H1 (cell line): Measurements from ENCODE around the gene E2F8.

Source experiments
- EZH2 ChIP-seq: fragments of 200-600 bp; sonication (generic); IDR thresholded peaks from 2 replicates; pipeline ENCODE4 v1.7.1; 2012; ENCODE audit warnings: low read depth, mild to moderate bottlenecking, moderate library complexity, low read length, inconsistent platforms; ENCODE audit not compliant: severe bottlenecking
- KDM5A ChIP-seq: fragments of 200-600 bp; IDR thresholded peaks from 2 replicates; pipeline ENCODE4 v1.7.1; 2012; ENCODE audit warnings: mild to moderate bottlenecking, low read length, inconsistent platforms, mixed read lengths
- RBBP5 ChIP-seq: IDR thresholded peaks from 2 replicates; pipeline ENCODE4 v1.7.1; 2012; ENCODE audit warnings: low read depth, mild to moderate bottlenecking, inconsistent platforms, low read length, moderate library complexity, borderline replicate concordance
- SP1 ChIP-seq: IDR thresholded peaks from 2 replicates; pipeline ENCODE4 v1.6.1; 2011; ENCODE audit warnings: low read depth, low read length
- TAF1 ChIP-seq: IDR thresholded peaks from 2 replicates; pipeline ENCODE4 v1.6.1; 2011; ENCODE audit warnings: mild to moderate bottlenecking, low read depth, low read length
- TF ChIP-seq, protein P1 (sequence below), 3 experiments: IDR thresholded peaks; 1 replicate in 2 of 3; 2 replicates in 1 of 3; pipeline versions ENCODE4 v1.5.1 to v1.6.1; 2011; ENCODE audit warnings: low read length in 3 of 3, mild to moderate bottlenecking in 3 of 3, inconsistent platforms in 2 of 3, low read depth in 1 of 3, moderate library complexity in 1 of 3; ENCODE audit not compliant: insufficient read depth in 1 of 3; ENCODE audit errors: control extremely low read depth in 1 of 3

DNA sequence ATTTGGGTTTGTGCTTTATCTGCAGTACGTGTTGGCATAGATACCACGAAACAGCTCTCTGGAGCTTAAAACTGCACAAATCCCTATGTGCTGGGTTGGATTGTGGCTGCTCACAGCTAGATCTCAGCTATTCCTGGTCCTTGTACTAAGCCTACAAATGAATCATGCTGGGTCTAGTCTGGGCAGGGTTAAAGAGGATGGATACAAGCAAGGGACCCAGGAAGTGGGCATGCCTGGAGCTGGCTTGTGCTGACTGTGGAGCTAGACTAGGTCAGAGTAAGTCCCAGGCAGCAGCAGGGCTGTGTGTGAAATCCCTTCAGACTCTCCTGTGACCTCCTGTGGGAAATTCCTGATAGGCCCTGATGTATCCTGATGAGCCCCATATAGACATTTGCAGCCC is 3.9 kb upstream of the E2F8 start:
- no peak for TF ChIP-seq KDM5A
- no peak for TF ChIP-seq EZH2
- no peak for TF ChIP-seq TAF1
- TF ChIP-seq, protein P1, sequence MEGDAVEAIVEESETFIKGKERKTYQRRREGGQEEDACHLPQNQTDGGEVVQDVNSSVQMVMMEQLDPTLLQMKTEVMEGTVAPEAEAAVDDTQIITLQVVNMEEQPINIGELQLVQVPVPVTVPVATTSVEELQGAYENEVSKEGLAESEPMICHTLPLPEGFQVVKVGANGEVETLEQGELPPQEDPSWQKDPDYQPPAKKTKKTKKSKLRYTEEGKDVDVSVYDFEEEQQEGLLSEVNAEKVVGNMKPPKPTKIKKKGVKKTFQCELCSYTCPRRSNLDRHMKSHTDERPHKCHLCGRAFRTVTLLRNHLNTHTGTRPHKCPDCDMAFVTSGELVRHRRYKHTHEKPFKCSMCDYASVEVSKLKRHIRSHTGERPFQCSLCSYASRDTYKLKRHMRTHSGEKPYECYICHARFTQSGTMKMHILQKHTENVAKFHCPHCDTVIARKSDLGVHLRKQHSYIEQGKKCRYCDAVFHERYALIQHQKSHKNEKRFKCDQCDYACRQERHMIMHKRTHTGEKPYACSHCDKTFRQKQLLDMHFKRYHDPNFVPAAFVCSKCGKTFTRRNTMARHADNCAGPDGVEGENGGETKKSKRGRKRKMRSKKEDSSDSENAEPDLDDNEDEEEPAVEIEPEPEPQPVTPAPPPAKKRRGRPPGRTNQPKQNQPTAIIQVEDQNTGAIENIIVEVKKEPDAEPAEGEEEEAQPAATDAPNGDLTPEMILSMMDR (IDR thresholded peaks at IDR 0.05; ENCODE audit: control extremely low read depth in 1 of 3, insufficient read depth in 1 of 3, low read depth in 1 of 3, low read length in 3 of 3) = no peak
- no peak for TF ChIP-seq SP1
- no peak for TF ChIP-seq RBBP5
